Glutamatergic neuron (in vitro differentiated cells): ENCODE results near the gene GPR63. TPM values are rescaled to one million over a fixed set of nuclear protein-coding genes. Genes with fewer than 3 reads are reported as not detected.

Source experiments
- DNase-seq: peaks from one replicate; pipeline ENCODE4 v3.0.0; 2022
- H3K27ac Mint-ChIP-seq: one replicate; pipeline ENCODE4 v1.8.0; 2020; ENCODE audit warnings: mild to moderate bottlenecking, mixed read lengths, inconsistent platforms; ENCODE audit not compliant: unreplicated experiment
- H3K27me3 Mint-ChIP-seq: one replicate; pipeline ENCODE4 v1.8.0; 2020; ENCODE audit warnings: mild to moderate bottlenecking, moderate library complexity, mixed read lengths, inconsistent platforms; ENCODE audit not compliant: unreplicated experiment
- H3K36me3 Mint-ChIP-seq: one replicate; pipeline ENCODE4 v1.8.0; 2020; ENCODE audit warnings: mild to moderate bottlenecking, mixed read lengths, inconsistent platforms; ENCODE audit not compliant: unreplicated experiment
- H3K4me1 Mint-ChIP-seq: one replicate; pipeline ENCODE4 v1.8.0; 2020; ENCODE audit warnings: mild to moderate bottlenecking, low read depth, mixed read lengths, inconsistent platforms; ENCODE audit not compliant: unreplicated experiment
- H3K4me3 Mint-ChIP-seq: one replicate; pipeline ENCODE4 v1.8.0; 2020; ENCODE audit warnings: mild to moderate bottlenecking, mixed read lengths, inconsistent platforms; ENCODE audit not compliant: unreplicated experiment
- H3K9me3 Mint-ChIP-seq: one replicate; pipeline ENCODE4 v1.8.0; 2020; ENCODE audit warnings: mild to moderate bottlenecking, moderate library complexity, mixed read lengths, inconsistent platforms; ENCODE audit not compliant: unreplicated experiment
- CTCF ChIP-seq: fragments of 200-600 bp; sonication (generic); IDR thresholded peaks from one replicate; pipeline ENCODE4 v1.5.0; 2021; ENCODE audit not compliant: partially characterized antibody, unreplicated experiment
- total RNA-seq: library from RNA; stranded (reverse); fragmentation: NEBNext Ultra II Directional; extraction: Animal tissue kit (Norgen Biotek cat#: 25700); gene quantifications from one replicate; pipeline ENCODE4 v1.2.1, GENCODE V29; 2021; ENCODE audit not compliant: unreplicated experiment

The GPR63 gene
- total RNA-seq, 1 donor from 2014 or later: 6.6 TPM

GRCh38 chr6:96755096-96755495 lies 82.2 kb downstream of the GPR63 start:
- DNase-seq: no peak
- Mint-ChIP-seq H3K27ac (no peak overlapping the region), H3K4me1 (no peaks in the 10 kb centered on the region), H3K36me3 (no peaks in the 10 kb centered on the region), H3K4me3 (no peak overlapping the region), H3K27me3 (no peaks in the 10 kb centered on the region), H3K9me3 (no peaks in the 10 kb centered on the region)
- no peak for TF ChIP-seq CTCF

GRCh38 chr6:96749891-96750290 lies 87.4 kb downstream of the GPR63 start:
- Mint-ChIP-seq H3K4me1 (no peaks in the 10 kb centered on the region), H3K27me3 (no peaks in the 10 kb centered on the region), H3K27ac (no peak overlapping the region), H3K4me3 (no peak overlapping the region), H3K9me3 (no peaks in the 10 kb centered on the region), H3K36me3 (no peaks in the 10 kb centered on the region)
- DNase-seq: no peak
- TF ChIP-seq CTCF: no peak

Other genes with a start within 250 kb of the GPR63 start
- gene NDUFAF4, start 60.4 kb upstream of the GPR63 start, total RNA-seq: 45.3 TPM
- 1.6 TPM for gene KLHL32, start 87.3 kb upstream of the GPR63 start, total RNA-seq